Neutrophil (primary cell): ENCODE measurements around the gene NPRL2.

Experiments used
- H3K27ac ChIP-seq: fragments of 200-600 bp; sonication (generic); 2 replicates; pipeline ENCODE4 v1.5.1; 2016; ENCODE audit warnings: mild to moderate bottlenecking, moderate library complexity
- H3K27me3 ChIP-seq: fragments of 200-600 bp; sonication (generic); 2 replicates; pipeline ENCODE4 v1.6.0; 2016; ENCODE audit warnings: mild to moderate bottlenecking
- H3K36me3 ChIP-seq: fragments of 200-600 bp; sonication (generic); 2 replicates; pipeline ENCODE4 v1.5.1; 2017
- H3K4me1 ChIP-seq, 2 experiments: fragments of 200-600 bp in 1 of 2; sonication (generic) in 1 of 2; 1 replicate in 1 of 2; 2 replicates in 1 of 2; pipeline versions ENCODE4 v1.5.1 to v1.6.1; 2013 to 2016; ENCODE audit warnings: low read depth in 1 of 2, low read length in 1 of 2, mild to moderate bottlenecking in 1 of 2, moderate library complexity in 1 of 2; ENCODE audit not compliant: control insufficient read depth in 1 of 2, insufficient read depth in 1 of 2
- H3K4me3 ChIP-seq, 2 experiments: fragments of 200-600 bp in 1 of 2; sonication (generic) in 1 of 2; 1 replicate in 1 of 2; 2 replicates in 1 of 2; pipeline ENCODE4 v1.5.1; 2013 to 2016; ENCODE audit warnings: low read depth in 1 of 2, low read length in 1 of 2, mild to moderate bottlenecking in 1 of 2, moderate library complexity in 1 of 2
- H3K9me3 ChIP-seq: fragments of 200-600 bp; sonication (generic); 2 replicates; pipeline ENCODE4 v1.5.1; 2016
- CTCF ChIP-seq: fragments of 200-600 bp; sonication (generic); IDR thresholded peaks from 2 replicates; pipeline ENCODE4 v1.5.1; 2016; ENCODE audit warnings: antibody characterized with exemption

NPRL2 gene

DNA sequence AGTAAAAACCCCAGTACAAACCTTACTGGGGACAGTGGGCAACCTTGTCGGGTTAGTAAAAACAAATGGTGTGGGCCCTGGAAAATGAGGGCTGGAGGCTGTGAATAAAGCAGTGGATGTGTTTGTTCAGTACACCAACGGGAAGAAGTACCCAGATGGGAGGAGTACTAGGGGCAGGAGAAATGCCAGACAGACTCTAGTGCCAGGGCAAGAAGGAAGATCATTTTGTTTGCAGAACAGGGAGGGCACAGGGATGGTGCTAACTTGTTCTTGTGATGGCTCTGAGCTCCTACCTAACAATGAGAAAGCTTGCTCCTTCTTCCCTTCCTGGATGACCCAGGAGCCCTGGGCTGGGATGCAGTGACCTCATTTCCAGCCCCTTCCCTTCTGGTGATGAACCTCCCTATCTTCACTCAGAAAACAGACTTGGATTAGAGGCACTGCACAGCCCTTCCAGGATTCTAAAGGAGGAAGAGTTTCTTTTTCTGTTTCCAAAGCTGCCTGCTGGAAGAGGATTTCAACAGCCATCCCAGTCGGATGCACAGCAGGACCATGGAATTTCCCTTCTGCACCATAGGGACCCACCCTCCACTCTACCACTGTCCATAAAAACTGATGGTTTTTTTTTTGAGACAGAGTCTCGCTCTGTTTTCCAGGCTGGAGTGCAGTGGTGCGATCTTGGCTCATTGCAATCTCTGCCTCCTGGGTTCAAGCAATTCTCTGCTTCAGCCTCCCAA, 16.1 kb downstream of the NPRL2 start:
- Histone ChIP-seq H3K4me3 (no peak overlapping the region), H3K27me3 (no peaks in the 10 kb centered on the region), H3K27ac (peak overlapping the region; percentile 46), H3K36me3 (peaks cover 28% of the 10 kb centered on the region), H3K9me3 (no peaks in the 10 kb centered on the region), H3K4me1 (peaks cover 32 to 42% of the 10 kb centered on the region in 2 experiments)
- TF ChIP-seq CTCF = no peak

DNA sequence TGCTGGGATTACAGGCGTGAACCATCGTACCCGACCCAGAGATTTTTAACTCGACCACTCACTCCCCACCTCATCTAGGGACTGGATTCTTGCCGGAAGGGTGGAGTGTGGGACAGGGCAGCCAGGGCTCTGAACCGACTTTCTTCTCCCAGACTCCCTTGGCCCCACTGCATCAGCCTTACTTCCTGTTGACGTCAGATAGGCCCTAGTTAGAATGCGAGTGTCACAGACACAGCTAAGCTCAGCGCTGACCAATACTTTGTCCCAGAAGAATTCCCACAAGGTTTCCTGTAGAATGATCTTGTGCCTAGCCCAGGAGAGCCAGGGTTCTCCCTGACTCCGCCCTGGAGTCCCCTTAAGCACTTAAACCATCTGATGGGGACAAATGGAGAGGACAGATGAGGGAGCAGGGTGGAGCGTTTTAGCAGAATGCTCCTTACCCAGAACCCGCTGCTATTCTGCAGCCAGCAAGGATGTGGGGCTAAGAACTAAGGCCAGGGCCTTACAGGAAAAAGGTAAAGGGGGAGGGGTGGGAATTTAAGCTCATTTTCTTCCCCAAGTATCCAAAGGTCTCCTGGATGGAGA, 16.7 kb downstream of the NPRL2 start:
- Histone ChIP-seq H3K4me1 (peaks cover 25 to 35% of the 10 kb centered on the region in 2 experiments), H3K9me3 (no peaks in the 10 kb centered on the region), H3K27ac (peak overlapping the region; percentile 46), H3K4me3 (no peak overlapping the region), H3K36me3 (peaks cover 33% of the 10 kb centered on the region), H3K27me3 (no peaks in the 10 kb centered on the region)
- no peak for TF ChIP-seq CTCF

DNA sequence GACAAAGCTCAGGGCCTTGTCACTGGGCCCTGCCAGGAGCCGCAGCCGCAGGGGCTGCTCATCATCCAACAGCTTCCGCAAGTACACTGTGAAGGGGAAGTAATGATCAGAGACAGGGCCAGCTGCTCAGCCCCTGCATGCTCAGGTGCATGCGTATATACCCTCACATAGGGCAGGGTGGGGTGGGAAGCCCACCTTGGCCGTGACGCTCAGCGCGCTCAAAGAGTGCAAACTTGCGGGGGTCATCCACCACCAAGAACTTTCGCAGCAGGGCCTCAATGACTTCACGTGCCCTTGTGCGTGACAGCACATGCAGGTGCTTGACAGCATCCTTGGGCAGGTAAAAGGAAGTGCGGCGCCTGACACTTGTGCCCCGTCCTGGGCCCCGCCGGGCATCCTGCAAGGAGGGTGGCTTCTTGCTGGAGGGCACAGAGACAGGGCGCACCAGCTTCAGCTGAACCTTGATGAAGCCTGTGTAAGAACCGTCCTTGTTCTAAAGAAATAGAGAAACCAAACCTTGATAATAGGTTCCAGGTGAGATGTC, 19.1 kb downstream of the NPRL2 start:
- Histone ChIP-seq H3K4me1 (peaks cover 22 to 35% of the 10 kb centered on the region in 2 experiments), H3K36me3 (peaks cover 33% of the 10 kb centered on the region)

GRCh38 chr3:50330330-50330729, 20.2 kb downstream of the NPRL2 start:
- Histone ChIP-seq H3K9me3 (no peaks in the 10 kb centered on the region), H3K4me1 (peaks cover 29 to 38% of the 10 kb centered on the region in 2 experiments), H3K36me3 (peaks cover 39% of the 10 kb centered on the region), H3K27me3 (no peaks in the 10 kb centered on the region), H3K4me3 (no peak overlapping the region), H3K27ac (peak overlapping the region; percentile 27)
- TF ChIP-seq CTCF = no peak

More for the DNA sequence above, 19.1 kb downstream of the NPRL2 start:
- TF ChIP-seq CTCF = no peak
- H3K27me3 ChIP-seq = no peaks in the 10 kb centered on the region
- H3K4me3 ChIP-seq = no peak overlapping the region
- H3K27ac ChIP-seq = no peak overlapping the region
- H3K9me3 ChIP-seq = no peaks in the 10 kb centered on the region

DNA sequence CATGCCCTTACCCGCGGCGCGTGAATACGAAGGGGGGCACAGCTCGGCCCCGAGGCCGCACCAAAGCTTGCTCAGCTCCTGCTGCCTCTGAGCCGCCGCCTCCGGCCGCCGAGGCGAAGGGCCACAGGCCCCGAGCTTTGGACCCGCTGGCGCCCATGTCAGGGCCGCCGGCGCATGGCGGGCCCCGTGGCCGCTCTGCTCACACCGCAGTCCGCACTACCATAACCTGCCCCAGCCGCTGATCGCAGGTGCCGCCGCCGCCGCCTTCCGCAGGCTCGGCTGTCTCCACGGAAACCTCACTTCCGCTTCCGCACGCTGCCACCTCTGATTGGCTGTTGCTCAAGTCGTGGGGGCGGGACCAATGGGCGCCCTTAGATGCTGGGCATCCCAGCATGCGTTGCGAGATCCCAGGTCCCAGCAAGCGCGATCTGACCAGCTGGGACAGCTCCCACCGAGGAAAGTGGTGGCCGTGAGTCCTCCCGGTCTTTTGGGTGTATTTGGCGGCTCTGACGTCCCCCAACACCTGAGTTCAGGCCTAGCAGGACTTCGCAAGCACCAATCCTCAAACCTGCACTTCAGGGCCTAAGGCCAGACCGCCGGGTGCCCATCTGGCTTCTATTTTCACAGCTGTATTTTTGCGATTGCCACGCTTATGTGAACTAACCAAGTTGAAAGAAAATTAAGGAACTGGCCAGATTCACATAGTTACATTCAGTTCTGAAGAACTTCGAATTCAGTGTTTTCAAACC, 22.5 kb downstream of the NPRL2 start, which contains the start of gene TUSC2:
Gene TUSC2, minus strand, starts transcription at position 281 of the 749 bp plus-strand sequence. Its CDS starts 124 bp downstream, at position 157.
- H3K27me3 ChIP-seq = no peaks in the 10 kb centered on the region
- peak; percentile 68 for TF ChIP-seq CTCF
- peaks cover 39% of the 10 kb centered on the region for H3K36me3 ChIP-seq
- peaks cover 51 to 52% of the 10 kb centered on the region in 2 experiments for H3K4me1 ChIP-seq
- H3K4me3 ChIP-seq = peak within 1 kb of the TSS; percentile 79 to 87
- H3K27ac ChIP-seq = peak within 1 kb of the TSS; percentile 86
- H3K9me3 ChIP-seq = no peaks in the 10 kb centered on the region
